ENCODE results near the gene DUOXA2.

The DUOXA2 gene

GRCh38 chr15:45156744-45157455 lies 42.8 kb downstream of the DUOXA2 start:
- Histone ChIP-seq H3K36me3 (ENCODE audit: control insufficient read depth in 5 of 5, insufficient read depth in 5 of 5, low read length in 5 of 5) (peaks cover 0 to 7% (median 4%) of the 10 kb centered on the region in 5 donors), H3K4me1 (ENCODE audit: control insufficient read depth in 5 of 5, insufficient read depth in 5 of 5, low read length in 5 of 5) (no peaks in the 10 kb centered on the region), H3K9ac (ENCODE audit: low read length in 5 of 5) (peak overlapping the region in 1 of 5 donors; percentile 28), H3K9me3 (ENCODE audit: control insufficient read depth in 5 of 5, low read length in 5 of 5) (no peaks in the 10 kb centered on the region), H3K27ac (ENCODE audit: low read depth, low read length) (no peak overlapping the region), H3K27me3 (ENCODE audit: control insufficient read depth in 5 of 5, insufficient read depth in 4 of 5, low read length in 5 of 5) (no peaks in the 10 kb centered on the region), H3K4me3 (ENCODE audit: low read depth in 1 of 5, low read length in 5 of 5) (no peak overlapping the region)

GRCh38 chr15:45157974-45158373 lies 43.8 kb downstream of the DUOXA2 start:
- no peaks in the 10 kb centered on the region for H3K4me1 ChIP-seq (ENCODE audit: control insufficient read depth in 5 of 5, insufficient read depth in 5 of 5, low read length in 5 of 5)
- no peak overlapping the region for H3K4me3 ChIP-seq (ENCODE audit: low read depth in 1 of 5, low read length in 5 of 5)
- H3K36me3 ChIP-seq (ENCODE audit: control insufficient read depth in 5 of 5, insufficient read depth in 5 of 5, low read length in 5 of 5), result no peaks in the 10 kb centered on the region
- no peak overlapping the region for H3K27ac ChIP-seq (ENCODE audit: low read depth, low read length)
- no peaks in the 10 kb centered on the region for H3K27me3 ChIP-seq (ENCODE audit: control insufficient read depth in 5 of 5, insufficient read depth in 4 of 5, low read length in 5 of 5)
- no peaks in the 10 kb centered on the region for H3K9me3 ChIP-seq (ENCODE audit: control insufficient read depth in 5 of 5, low read length in 5 of 5)
- H3K9ac ChIP-seq (ENCODE audit: low read length in 5 of 5), result no peak overlapping the region

DNA sequence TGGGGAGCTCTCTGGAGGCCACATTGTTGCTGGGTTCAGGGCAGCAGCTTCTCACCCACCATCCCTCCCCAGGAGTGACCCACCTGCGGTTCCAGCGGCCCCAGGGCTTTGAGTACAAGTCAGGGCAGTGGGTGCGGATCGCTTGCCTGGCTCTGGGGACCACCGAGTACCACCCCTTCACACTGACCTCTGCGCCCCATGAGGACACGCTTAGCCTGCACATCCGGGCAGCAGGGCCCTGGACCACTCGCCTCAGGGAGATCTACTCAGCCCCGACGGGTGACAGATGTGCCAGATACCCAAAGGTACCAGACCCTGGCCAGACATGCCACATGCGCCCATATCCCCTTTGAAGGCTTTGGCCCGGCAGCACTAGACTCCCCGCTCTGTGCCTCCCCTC lies 47.5 kb downstream of the DUOXA2 start:
- Histone ChIP-seq H3K27ac (ENCODE audit: low read depth, low read length) (no peak overlapping the region), H3K36me3 (ENCODE audit: control insufficient read depth in 5 of 5, insufficient read depth in 5 of 5, low read length in 5 of 5) (no peaks in the 10 kb centered on the region), H3K9me3 (ENCODE audit: control insufficient read depth in 5 of 5, low read length in 5 of 5) (no peaks in the 10 kb centered on the region), H3K9ac (ENCODE audit: low read length in 5 of 5) (no peak overlapping the region), H3K27me3 (ENCODE audit: control insufficient read depth in 5 of 5, insufficient read depth in 4 of 5, low read length in 5 of 5) (no peaks in the 10 kb centered on the region), H3K4me3 (ENCODE audit: low read depth in 1 of 5, low read length in 5 of 5) (no peak overlapping the region), H3K4me1 (ENCODE audit: control insufficient read depth in 5 of 5, insufficient read depth in 5 of 5, low read length in 5 of 5) (peaks cover 0 to 14% (median 10%) of the 10 kb centered on the region in 5 donors)

- Histone ChIP-seq H3K27ac (ENCODE audit: low read depth, low read length) (no peak overlapping the region), H3K9me3 (ENCODE audit: control insufficient read depth in 5 of 5, low read length in 5 of 5) (no peaks in the 10 kb centered on the region), H3K27me3 (ENCODE audit: control insufficient read depth in 5 of 5, insufficient read depth in 4 of 5, low read length in 5 of 5) (no peaks in the 10 kb centered on the region), H3K9ac (ENCODE audit: low read length in 5 of 5) (no peak overlapping the region), H3K36me3 (ENCODE audit: control insufficient read depth in 5 of 5, insufficient read depth in 5 of 5, low read length in 5 of 5) (no peaks in the 10 kb centered on the region), H3K4me3 (ENCODE audit: low read depth in 1 of 5, low read length in 5 of 5) (no peak overlapping the region), H3K4me1 (ENCODE audit: control insufficient read depth in 5 of 5, insufficient read depth in 5 of 5, low read length in 5 of 5) (peaks cover 0 to 19% (median 14%) of the 10 kb centered on the region in 5 donors)
These were observed 48.8 kb downstream of the DUOXA2 start for GRCh38 chr15:45162771-45163507.

- no peak overlapping the region for H3K27ac ChIP-seq (ENCODE audit: low read depth, low read length)
- H3K9me3 ChIP-seq (ENCODE audit: control insufficient read depth in 5 of 5, low read length in 5 of 5), result no peaks in the 10 kb centered on the region
- no peak overlapping the region for H3K4me3 ChIP-seq (ENCODE audit: low read depth in 1 of 5, low read length in 5 of 5)
- H3K4me1 ChIP-seq (ENCODE audit: control insufficient read depth in 5 of 5, insufficient read depth in 5 of 5, low read length in 5 of 5), result peaks cover 0 to 22% (median 14%) of the 10 kb centered on the region in 5 donors
- no peaks in the 10 kb centered on the region for H3K27me3 ChIP-seq (ENCODE audit: control insufficient read depth in 5 of 5, insufficient read depth in 4 of 5, low read length in 5 of 5)
- H3K36me3 ChIP-seq (ENCODE audit: control insufficient read depth in 5 of 5, insufficient read depth in 5 of 5, low read length in 5 of 5), result no peaks in the 10 kb centered on the region
- H3K9ac ChIP-seq (ENCODE audit: low read length in 5 of 5), result no peak overlapping the region
These were observed 49.4 kb downstream of the DUOXA2 start for GRCh38 chr15:45163508-45163856.

- H3K27ac ChIP-seq (ENCODE audit: low read depth, low read length), result no peak overlapping the region
- no peak overlapping the region for H3K4me3 ChIP-seq (ENCODE audit: low read depth in 1 of 5, low read length in 5 of 5)
These were observed 50.8 kb downstream of the DUOXA2 start for GRCh38 chr15:45164914-45165313.

DNA sequence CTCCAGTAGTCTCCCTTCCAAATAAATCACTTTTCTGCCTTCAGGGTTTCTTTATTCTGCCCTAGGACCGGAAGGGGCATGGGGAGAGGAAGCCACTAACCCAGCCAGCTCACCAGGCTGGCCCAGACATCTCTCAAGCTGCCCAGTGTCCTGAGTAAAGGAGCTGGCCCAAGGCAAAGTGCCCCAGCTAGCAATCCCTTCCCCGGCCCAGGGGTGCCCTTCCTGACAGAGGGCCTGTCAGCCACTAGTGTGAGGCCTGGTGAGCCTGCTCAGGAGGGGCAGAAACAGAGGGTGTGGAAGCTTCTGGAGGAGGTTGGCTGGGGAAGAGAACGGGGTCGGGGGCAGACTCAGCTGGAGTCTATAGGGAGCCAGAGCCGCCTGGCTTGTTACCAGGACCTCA lies 51.4 kb downstream of the DUOXA2 start:
- Histone ChIP-seq H3K27ac (ENCODE audit: low read depth, low read length) (no peak overlapping the region), H3K27me3 (ENCODE audit: control insufficient read depth in 5 of 5, insufficient read depth in 4 of 5, low read length in 5 of 5) (no peaks in the 10 kb centered on the region), H3K4me1 (ENCODE audit: control insufficient read depth in 5 of 5, insufficient read depth in 5 of 5, low read length in 5 of 5) (peaks cover 0 to 22% (median 14%) of the 10 kb centered on the region in 5 donors), H3K9me3 (ENCODE audit: control insufficient read depth in 5 of 5, low read length in 5 of 5) (no peaks in the 10 kb centered on the region), H3K9ac (ENCODE audit: low read length in 5 of 5) (peak overlapping the region in 1 of 5 donors; percentile 30), H3K36me3 (ENCODE audit: control insufficient read depth in 5 of 5, insufficient read depth in 5 of 5, low read length in 5 of 5) (no peaks in the 10 kb centered on the region), H3K4me3 (ENCODE audit: low read depth in 1 of 5, low read length in 5 of 5) (peak overlapping the region in 2 of 5 donors; percentile 73 to 79)

More at GRCh38 chr15:45164914-45165313, 50.8 kb downstream of the DUOXA2 start:
- Histone ChIP-seq H3K4me1 (ENCODE audit: control insufficient read depth in 5 of 5, insufficient read depth in 5 of 5, low read length in 5 of 5) (peaks cover 0 to 22% (median 14%) of the 10 kb centered on the region in 5 donors), H3K36me3 (ENCODE audit: control insufficient read depth in 5 of 5, insufficient read depth in 5 of 5, low read length in 5 of 5) (no peaks in the 10 kb centered on the region), H3K9me3 (ENCODE audit: control insufficient read depth in 5 of 5, low read length in 5 of 5) (no peaks in the 10 kb centered on the region), H3K9ac (ENCODE audit: low read length in 5 of 5) (no peak overlapping the region), H3K27me3 (ENCODE audit: control insufficient read depth in 5 of 5, insufficient read depth in 4 of 5, low read length in 5 of 5) (no peaks in the 10 kb centered on the region)

GRCh38 chr15:45166834-45167630 lies 52.9 kb downstream of the DUOXA2 start:
- Histone ChIP-seq H3K27ac (ENCODE audit: low read depth, low read length) (peak overlapping the region; percentile 93), H3K36me3 (ENCODE audit: control insufficient read depth in 5 of 5, insufficient read depth in 5 of 5, low read length in 5 of 5) (peaks cover 0 to 3% (median 0%) of the 10 kb centered on the region in 5 donors), H3K9me3 (ENCODE audit: control insufficient read depth in 5 of 5, low read length in 5 of 5) (no peaks in the 10 kb centered on the region), H3K27me3 (ENCODE audit: control insufficient read depth in 5 of 5, insufficient read depth in 4 of 5, low read length in 5 of 5) (no peaks in the 10 kb centered on the region), H3K9ac (ENCODE audit: low read length in 5 of 5) (peak overlapping the region; percentile 63 to 97 (median 89)), H3K4me1 (ENCODE audit: control insufficient read depth in 5 of 5, insufficient read depth in 5 of 5, low read length in 5 of 5) (peaks cover 0 to 22% (median 14%) of the 10 kb centered on the region in 5 donors), H3K4me3 (ENCODE audit: low read depth in 1 of 5, low read length in 5 of 5) (peak overlapping the region; percentile 35 to 79 (median 73))

DNA sequence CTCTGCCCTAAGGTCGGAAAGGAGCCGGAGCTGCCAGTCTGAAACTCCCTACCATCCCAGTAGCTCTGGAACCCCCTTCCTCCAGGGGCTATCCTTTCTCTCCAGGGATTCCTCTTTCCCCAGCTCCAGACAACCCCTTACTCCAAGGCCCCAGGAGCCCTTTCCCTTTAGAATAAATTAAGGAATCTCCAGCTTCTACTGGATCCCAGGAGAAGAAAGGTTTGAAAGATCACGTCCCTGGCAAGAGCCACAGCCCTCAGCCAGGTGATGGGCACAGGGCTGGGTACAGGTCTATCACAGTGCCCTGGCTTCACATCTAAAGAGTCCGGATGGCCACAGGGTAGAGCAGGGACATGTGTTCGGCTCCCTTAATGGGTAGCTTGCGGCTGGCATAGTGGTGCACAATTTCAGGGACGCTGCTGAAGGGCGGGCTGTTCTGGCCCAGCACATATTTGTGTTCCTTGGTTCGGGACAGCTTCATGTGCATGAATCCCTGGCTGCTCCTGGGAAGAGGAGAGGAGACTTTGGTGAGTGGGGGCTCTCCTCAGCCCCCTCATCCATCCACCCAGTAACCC lies 53.6 kb downstream of the DUOXA2 start:
- Histone ChIP-seq H3K9ac (ENCODE audit: low read length in 5 of 5) (peak overlapping the region; percentile 63 to 97 (median 66)), H3K27ac (ENCODE audit: low read depth, low read length) (peak overlapping the region; percentile 93), H3K27me3 (ENCODE audit: control insufficient read depth in 5 of 5, insufficient read depth in 4 of 5, low read length in 5 of 5) (no peaks in the 10 kb centered on the region), H3K9me3 (ENCODE audit: control insufficient read depth in 5 of 5, low read length in 5 of 5) (no peaks in the 10 kb centered on the region), H3K36me3 (ENCODE audit: control insufficient read depth in 5 of 5, insufficient read depth in 5 of 5, low read length in 5 of 5) (peaks cover 0 to 3% (median 0%) of the 10 kb centered on the region in 5 donors), H3K4me1 (ENCODE audit: control insufficient read depth in 5 of 5, insufficient read depth in 5 of 5, low read length in 5 of 5) (peaks cover 0 to 22% (median 14%) of the 10 kb centered on the region in 5 donors), H3K4me3 (ENCODE audit: low read depth in 1 of 5, low read length in 5 of 5) (peak overlapping the region; percentile 35 to 79 (median 73))

All from subcutaneous abdominal adipose tissue (tissue), 5 donors.